HG02852 (cell line): ENCODE results near the gene RFTN1.

ENCODE experiments used
- ATAC-seq: cut with Tn5 transposase; IDR thresholded peaks from one replicate; pipeline ENCODE4 v1.9.1; 2021; ENCODE audit warnings: mild to moderate bottlenecking, moderate library complexity; ENCODE audit not compliant: unreplicated experiment

The RFTN1 gene

DNA sequence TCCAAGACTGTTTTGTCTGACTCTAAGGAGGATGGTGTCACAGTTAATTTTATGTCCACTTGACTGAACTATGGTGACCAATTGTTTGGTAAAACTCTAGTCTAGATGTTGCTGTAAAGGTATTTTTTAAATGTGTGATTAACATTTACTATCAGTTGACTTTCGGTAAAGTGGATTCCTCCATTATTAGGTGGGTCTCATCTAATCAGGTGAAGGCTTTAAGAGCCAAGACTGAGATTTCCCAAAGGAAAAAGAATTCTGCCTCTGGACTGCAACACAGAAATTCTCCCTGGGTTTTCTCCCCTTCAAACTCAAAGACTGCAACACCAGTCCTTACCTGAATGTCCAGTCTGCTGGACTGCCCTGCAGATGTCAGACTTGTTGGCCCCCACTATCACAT is 129.6 kb downstream of the RFTN1 start:
- no peak for ATAC-seq

DNA sequence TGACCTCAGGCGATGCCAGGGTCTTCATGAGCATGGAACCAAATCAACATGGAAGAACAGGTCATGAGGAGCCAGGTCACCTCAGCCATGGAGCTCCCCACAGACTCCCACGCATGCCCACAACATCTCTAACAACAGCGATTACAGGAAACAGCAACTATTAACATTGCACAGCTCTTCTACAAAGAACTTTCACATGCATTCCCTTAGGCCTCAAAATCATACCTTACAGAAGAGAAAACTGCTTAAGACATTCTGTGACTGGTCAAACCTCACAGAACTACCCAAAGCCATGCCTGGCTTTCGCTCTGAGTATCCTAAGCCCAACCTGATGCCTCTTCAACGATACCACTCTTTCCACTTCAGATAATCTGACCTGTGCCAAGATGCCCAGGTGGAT is 130.7 kb downstream of the RFTN1 start:
- ATAC-seq: peak; percentile 48

GRCh38 chr3:16381426-16381825 is 132.1 kb downstream of the RFTN1 start:
- ATAC-seq: no peak

DNA sequence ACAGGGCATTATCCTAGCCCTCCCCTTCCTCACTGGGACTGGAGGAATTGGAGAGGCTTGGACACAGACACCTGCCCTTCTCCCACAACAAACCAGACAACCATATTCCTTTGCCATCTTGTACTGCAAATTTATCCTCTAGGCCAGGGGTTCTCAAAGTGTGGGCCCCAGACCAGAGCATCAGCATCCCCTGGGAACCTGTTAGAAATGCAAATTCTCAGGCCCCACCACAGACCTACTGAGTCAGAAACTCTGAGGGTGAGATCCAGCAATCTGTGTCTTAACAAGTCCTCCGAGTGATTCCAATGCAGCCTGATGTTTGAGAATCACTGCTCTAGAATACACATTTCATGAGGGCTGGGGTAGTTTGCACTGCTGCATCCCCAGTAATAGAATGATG is 133.1 kb downstream of the RFTN1 start:
- ATAC-seq: no peak

- no peak for ATAC-seq
Observed at GRCh38 chr3:16379838-16380237, 133.7 kb downstream of the RFTN1 start.

GRCh38 chr3:16378920-16379319 is 134.6 kb downstream of the RFTN1 start:
- peak; percentile 58 for ATAC-seq

DNA sequence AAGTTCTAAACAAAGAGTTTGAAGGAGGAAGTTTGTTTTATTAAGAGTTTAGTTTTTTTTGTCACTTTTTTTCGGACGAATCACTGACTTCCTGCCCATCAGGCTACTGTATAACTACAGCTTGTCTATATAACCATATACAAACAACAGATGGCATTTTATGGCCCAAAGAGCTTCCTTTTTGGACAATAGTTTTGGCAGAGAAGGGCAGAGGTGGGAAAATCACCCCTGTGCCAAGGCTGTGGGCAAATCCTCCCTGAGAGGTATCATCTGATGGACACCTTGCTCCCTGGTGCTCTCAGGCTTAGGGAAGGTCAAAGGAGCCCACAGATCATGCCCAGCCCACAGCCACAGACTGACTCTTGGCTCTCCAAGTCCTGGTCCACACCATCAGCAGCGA is 135.1 kb downstream of the RFTN1 start:
- ATAC-seq: no peak

- ATAC-seq: no peak
Observed at GRCh38 chr3:16377847-16378302, 135.6 kb downstream of the RFTN1 start.

DNA sequence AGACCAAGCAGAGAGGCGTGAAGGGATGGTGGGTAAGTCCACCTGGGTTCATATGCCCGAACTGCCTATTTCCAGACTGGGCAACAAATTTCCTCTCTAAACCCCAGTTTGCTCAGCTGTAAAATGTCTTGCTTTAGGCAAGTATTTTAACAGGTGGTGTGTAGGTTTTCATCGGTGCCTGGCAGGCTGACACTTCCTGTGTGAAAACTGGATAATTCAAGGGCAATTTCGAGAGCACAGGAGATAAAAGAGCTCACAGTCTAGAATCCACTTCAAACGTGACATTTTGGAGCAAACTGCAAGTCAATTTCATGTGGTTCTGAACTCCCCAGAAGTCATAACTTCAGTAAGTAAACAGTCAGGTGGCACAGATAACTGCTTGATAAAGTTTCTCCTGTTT is 136.3 kb downstream of the RFTN1 start:
- ATAC-seq: no peak

DNA sequence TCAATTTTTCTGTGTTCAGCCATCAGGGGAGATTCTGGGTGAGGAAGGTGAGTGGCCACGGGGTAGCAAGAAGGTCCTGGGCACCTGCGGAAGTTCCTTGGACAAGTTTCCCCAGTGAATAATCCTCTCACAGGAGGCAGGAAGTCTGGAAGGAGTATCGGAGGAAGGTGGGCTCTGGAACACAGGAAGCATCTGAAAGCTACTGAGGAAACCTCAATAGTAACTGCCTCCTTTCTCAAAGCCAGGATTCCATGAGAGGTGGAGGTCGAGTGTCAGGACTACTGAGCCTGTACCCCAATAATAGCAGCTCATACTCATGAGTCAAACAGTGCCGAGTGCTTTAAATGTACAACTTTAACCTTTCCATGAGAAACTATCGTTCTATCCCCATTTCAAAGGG is 137.6 kb downstream of the RFTN1 start:
- no peak for ATAC-seq

DNA sequence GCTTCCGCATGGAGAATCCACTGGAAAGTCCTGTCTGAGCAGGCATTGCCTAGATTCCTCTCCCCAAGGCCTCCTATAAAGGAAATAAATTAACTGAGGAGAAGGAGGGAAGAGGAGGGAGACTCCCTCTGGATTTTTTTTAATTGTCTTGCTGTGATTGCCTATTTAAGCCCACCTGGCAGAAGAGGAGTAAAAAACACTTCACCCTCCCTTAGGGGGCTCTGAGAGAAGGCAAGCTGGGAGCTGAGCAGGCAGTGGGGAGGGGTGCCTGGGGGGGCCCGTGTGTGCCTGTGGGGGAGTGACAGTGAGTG is 138.6 kb downstream of the RFTN1 start:
- ATAC-seq: no peak

- ATAC-seq: peak; percentile 24
Observed at GRCh38 chr3:16374047-16374934, 139.2 kb downstream of the RFTN1 start.

DNA sequence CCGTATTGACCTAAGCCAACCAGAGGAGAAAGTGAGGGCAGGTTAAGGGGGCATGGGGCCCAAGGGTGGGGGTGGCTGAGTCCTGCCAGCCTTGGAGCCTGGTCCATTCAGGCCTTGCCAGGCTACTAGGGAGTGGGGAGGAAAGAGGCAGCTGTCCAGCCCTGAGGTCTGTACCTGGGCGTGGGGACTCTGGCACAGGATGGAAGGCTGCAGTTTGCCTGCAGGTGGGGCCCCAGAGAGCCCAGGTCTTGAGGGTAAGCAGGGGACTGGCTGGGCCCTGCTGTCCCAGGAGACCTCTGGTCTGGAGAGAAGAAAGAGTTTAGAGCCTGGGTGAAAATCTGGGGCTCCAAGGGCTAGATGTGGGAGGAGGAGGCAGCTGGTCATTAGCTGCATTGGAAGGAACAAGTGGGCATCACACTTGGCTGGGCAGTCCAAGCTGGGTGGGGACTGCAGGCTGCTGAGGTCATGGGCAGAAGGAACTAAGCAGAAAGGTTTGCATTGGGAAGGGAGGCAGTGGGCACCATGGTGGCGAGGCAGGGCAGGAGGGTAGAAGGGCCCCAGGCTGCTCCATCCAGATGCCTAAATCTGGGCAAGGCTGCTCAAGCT is 140.1 kb downstream of the RFTN1 start:
- ATAC-seq: no peak

- ATAC-seq: peak; percentile 34
Observed at GRCh38 chr3:16372362-16373292, 140.9 kb downstream of the RFTN1 start.

GRCh38 chr3:16370872-16371740 is 142.4 kb downstream of the RFTN1 start:
- ATAC-seq: no peak

DNA sequence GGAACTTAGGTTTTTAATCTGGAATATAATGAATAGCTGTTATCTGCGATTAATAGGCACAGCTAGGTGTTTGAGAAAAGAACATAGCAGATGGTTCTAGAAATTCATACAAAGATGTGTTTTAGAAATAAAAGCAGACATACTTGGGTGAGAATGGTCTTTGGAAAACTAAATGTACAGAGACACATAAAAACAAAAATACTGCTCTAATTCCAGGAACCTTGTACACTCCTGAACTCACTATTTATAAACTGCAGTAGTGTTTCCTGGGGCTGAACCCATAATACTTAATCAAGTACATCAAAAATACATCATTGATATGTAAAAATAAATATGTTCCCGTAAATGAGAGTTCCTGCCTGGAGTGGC is 143.0 kb downstream of the RFTN1 start:
- ATAC-seq: no peak

DNA sequence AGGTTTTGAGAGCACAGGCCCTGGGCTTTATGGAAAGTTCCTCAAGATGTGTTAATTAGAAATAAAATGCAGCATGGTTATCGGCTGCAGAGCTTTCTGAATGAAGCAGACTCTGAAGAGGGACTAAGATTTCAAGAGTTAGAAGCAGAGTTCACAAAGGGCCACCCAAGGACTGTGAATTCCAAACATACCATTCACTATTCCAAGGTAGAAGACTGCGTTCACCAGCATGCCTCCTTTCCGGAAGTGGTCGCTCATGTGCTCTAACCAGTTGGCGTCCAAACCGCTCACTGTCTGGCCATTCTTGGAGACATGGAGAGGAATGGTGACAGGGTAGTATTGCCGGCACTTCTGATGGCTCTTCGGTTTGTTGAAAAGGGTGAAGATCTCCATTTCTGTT is 143.6 kb downstream of the RFTN1 start:
- no peak for ATAC-seq

DNA sequence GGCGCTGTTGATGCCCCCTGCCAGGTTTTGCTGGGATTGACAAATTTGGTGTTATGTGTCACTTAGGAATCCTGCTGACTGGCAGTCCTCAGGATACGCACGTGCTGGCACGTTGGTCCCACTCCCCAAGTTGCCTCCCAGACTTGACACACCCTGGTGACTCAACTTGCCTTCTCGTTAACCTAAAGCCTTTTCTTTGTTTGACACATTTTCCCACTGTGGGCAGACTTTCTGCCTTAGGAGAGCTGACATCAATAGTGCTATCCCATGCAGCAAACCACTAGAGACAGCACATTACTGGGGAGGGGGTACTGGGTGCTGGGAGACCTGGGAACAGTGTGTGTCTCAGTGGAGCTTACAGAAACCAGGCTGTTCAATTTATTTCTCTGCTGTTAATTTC is 144.2 kb downstream of the RFTN1 start:
- no peak for ATAC-seq

DNA sequence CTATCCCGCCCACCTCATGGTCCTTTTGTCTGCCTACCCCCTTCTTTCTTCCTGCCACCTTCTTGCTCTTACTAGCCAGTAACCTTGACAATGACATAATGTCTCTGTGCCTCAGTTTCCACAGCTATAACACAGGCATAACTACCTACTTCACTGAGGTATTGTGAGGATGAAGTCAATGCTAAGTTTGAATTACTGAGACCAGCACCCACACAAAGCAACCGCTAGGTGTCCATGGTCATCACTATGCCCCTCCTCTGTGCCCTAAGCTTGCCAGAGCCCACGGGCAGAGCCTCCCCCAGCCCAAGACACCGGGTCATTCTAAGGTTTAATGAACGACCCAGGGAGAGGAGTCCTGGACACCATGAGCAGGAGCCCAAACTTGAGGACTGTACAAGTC is 146.9 kb downstream of the RFTN1 start:
- no peak for ATAC-seq

DNA sequence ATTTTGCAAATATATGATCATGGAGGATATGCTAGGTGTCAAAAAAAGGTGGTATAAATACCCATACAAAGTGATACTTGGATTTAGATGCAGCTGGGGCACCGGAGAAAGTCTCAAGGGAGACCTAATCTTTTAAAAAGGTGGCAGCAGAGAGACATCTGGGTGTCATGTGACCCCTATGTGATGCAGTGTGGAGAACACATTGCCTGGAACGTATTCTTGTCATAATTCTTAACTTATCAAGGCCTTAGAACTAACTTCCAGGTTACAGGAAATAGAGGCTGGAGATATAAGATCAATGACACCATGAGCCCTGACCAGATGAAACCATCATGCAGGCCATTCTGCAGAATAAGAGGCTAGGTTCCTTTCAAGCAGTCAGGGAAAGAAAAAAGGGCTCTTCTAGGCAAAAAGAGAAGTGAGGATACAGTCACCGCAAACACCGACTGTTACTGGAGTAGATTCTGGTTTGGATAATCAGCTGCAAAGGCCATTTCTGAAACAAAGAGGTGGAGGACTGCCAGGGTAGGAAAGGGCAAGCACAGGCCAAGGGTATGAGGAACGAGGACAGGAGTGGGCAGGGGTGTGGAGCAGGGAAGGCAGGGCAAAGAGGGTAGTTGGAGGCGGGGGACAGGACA is 147.9 kb downstream of the RFTN1 start:
- no peak for ATAC-seq
